ENCODE data around the gene NPRL2. TPM values are rescaled to one million over a fixed set of nuclear protein-coding genes. Genes with fewer than 3 reads are reported as not detected.

The NPRL2 gene
- total and polyA plus RNA-seq, 9 of the 15 experiments (the other 6 are each of a cell fraction or from before 2014, with no cell fraction given), result 17.4 to 40.4 (median 24.4) TPM

- TF ChIP-seq ZNF609 (CRISPR knock-in tag; IDR thresholded peaks at IDR 0.05; ENCODE audit: borderline replicate concordance), result 0 out of 2 replicates have a peak, but pooled peaks have one; percentile 46
- no peak for TF ChIP-seq ADNP (tag; IDR thresholded peaks at IDR 0.05)
- no peak for TF ChIP-seq RFX7 (CRISPR knock-in tag; IDR thresholded peaks at IDR 0.05)
- TF ChIP-seq RFX5 (IDR thresholded peaks at IDR 0.05; ENCODE audit: low read depth, low read length), result no peak
- TF ChIP-seq ZFP91 (CRISPR knock-in tag; IDR thresholded peaks at IDR 0.05), result no peak
- TF ChIP-seq MLX (CRISPR knock-in tag; conservative IDR thresholded peaks at IDR 0.05), result no peak
- peak; percentile 72; the same call in 1 of the 2 replicates for TF ChIP-seq FOXK1 (CRISPR knock-in tag; IDR thresholded peaks at IDR 0.05; ENCODE audit: borderline replicate concordance)
- peak; percentile 76 for TF ChIP-seq ZNF766 (CRISPR knock-in tag; conservative IDR thresholded peaks at IDR 0.05)
- TF ChIP-seq DMBX1 (CRISPR knock-in tag; IDR thresholded peaks at IDR 0.05; ENCODE audit: borderline replicate concordance), result peak; percentile 52; the same call in 1 of the 2 replicates
- TF ChIP-seq ZNF23 (CRISPR knock-in tag; IDR thresholded peaks at IDR 0.05), result no peak
- no peak for TF ChIP-seq THRB (CRISPR knock-in tag; conservative IDR thresholded peaks at IDR 0.05)
- TF ChIP-seq SP1 (CRISPR knock-in tag; IDR thresholded peaks at IDR 0.05), result peak; percentile 73
- TF ChIP-seq CREB1 (IDR thresholded peaks at IDR 0.05), result peak; percentile 83
- peak; percentile 81 for TF ChIP-seq CREB1 (CRISPR knock-in tag; IDR thresholded peaks at IDR 0.05)
- TF ChIP-seq PREB (CRISPR knock-in tag; IDR thresholded peaks at IDR 0.05), result no peak
- peak; percentile 23; the same call in 1 of the 2 replicates for TF ChIP-seq ZNF324 (CRISPR knock-in tag; IDR thresholded peaks at IDR 0.05)
- no peak for TF ChIP-seq ZNF780A (CRISPR knock-in tag; IDR thresholded peaks at IDR 0.05)
Measured at GRCh38 chr3:50350527-50351322, at the start of gene NPRL2, which contains the start of gene CYB561D2 (continued).

Measured in K562 (cell line).